Activated CD4-positive, alpha-beta T cell treated with anti-CD3 and anti-CD28 coated beads, Interleukin-2, amount 50 U/mL, for 24 hours (primary cell): ENCODE measurements around the gene GPR68.
"Not testable (repeated sequence)": the region's sequence is repeated elsewhere in the genome, so short reads cannot be mapped to it uniquely, and the experiment has no call there.

Experiments used
- DNase-seq, 2 donors: peaks; one replicate each; pipeline ENCODE4 v3.0.0-alpha.2; 2020; ENCODE audit warnings: low read depth in 1 of 2, low spot score in 1 of 2

GPR68 gene

GRCh38 chr14:91273273-91273884 is 28.9 kb upstream of the GPR68 start:
- DNase-seq, result no peak

- DNase-seq, result no peak
Measured at GRCh38 chr14:91272341-91273272, 28.1 kb upstream of the GPR68 start.

- DNase-seq, result no peak
Measured at GRCh38 chr14:91271639-91272038, 27.1 kb upstream of the GPR68 start.

GRCh38 chr14:91270619-91271018 is 26.1 kb upstream of the GPR68 start:
- no peak for DNase-seq

- DNase-seq, result no peak
Measured at GRCh38 chr14:91270188-91270587, 25.7 kb upstream of the GPR68 start.

GRCh38 chr14:91269076-91269991 is 24.8 kb upstream of the GPR68 start:
- no peak for DNase-seq

GRCh38 chr14:91267965-91268437 is 23.5 kb upstream of the GPR68 start:
- DNase-seq, result no peak

GRCh38 chr14:91266276-91266675 is 21.8 kb upstream of the GPR68 start:
- not testable (repeated sequence) for DNase-seq

GRCh38 chr14:91265404-91265803 is 20.9 kb upstream of the GPR68 start:
- no peak for DNase-seq

- no peak for DNase-seq
Measured at GRCh38 chr14:91264151-91265150, 19.9 kb upstream of the GPR68 start.

- no peak for DNase-seq
Measured at GRCh38 chr14:91263329-91263728, 18.8 kb upstream of the GPR68 start.

- DNase-seq, result no peak
Measured at GRCh38 chr14:91261986-91262549, 17.6 kb upstream of the GPR68 start.

- DNase-seq, result no peak
Measured at GRCh38 chr14:91261115-91261514, 16.6 kb upstream of the GPR68 start.

- no peak for DNase-seq
Measured at GRCh38 chr14:91258876-91259275, 14.4 kb upstream of the GPR68 start.

GRCh38 chr14:91258011-91258618 is 13.6 kb upstream of the GPR68 start:
- no peak for DNase-seq

- no peak for DNase-seq
Measured at GRCh38 chr14:91257328-91258010, 13.0 kb upstream of the GPR68 start.

- no peak for DNase-seq
Measured at GRCh38 chr14:91256661-91257060, 12.2 kb upstream of the GPR68 start.

GRCh38 chr14:91255026-91255695 is 10.7 kb upstream of the GPR68 start:
- DNase-seq, result no peak
